NCI-H526 treated with DMSO at 0.1 percent for 48 hours (cell line): Measurements from ENCODE around the gene ZBED3.
"Not testable (repeated sequence)": the region's sequence is repeated elsewhere in the genome, so short reads cannot be mapped to it uniquely, and the experiment has no call there.

Experiments
- DNase-seq: peaks from one replicate; lab custom pipeline; 2025; lab: John Stamatoyannopoulos, UW

The ZBED3 gene, protein sequence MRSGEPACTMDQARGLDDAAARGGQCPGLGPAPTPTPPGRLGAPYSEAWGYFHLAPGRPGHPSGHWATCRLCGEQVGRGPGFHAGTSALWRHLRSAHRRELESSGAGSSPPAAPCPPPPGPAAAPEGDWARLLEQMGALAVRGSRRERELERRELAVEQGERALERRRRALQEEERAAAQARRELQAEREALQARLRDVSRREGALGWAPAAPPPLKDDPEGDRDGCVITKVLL

DNA sequence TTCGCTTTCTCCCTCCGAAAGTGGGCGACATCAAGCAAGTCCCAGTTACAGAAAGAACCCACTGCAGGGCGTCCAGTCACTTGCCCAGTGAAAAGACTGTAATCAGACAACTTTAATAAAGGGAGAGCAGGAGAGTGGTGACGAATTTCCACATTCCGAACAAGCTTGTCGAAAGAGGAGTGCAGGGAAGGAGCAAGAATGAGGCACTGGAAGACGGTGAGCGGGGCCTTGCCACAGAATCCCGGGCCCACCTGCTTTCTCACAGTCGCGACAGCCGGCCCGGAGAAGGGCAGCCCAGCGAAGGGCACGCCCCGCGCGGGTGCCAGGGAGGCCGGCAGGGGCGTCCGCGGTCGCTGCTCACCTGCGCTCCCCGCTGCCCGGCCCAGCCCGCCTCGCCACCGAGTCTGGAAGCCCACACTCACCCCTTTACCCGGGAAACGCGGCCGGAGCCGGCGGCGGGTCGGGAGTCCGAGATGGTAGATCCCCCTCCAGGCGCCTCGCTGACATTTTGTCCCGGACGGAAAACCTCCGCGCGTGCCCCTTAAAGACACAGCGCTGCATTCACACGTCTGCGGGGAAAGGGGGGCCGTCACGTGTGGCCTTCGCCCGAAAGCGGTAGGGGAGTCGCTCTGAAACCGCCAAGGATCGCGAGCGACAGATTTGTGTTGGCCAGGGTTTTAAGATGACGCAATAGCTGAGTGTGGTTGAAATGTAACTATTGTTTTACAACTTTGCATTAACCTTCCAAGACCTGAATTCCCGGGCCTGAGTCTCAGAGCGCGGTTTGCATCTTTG, at the start of gene ZBED3:
Gene ZBED3, minus strand, starts transcription at position 597 of the 795 bp plus-strand sequence. CDS start 9,407 bp downstream, outside the sequence.
- DNase-seq, result peak; percentile 55

DNA sequence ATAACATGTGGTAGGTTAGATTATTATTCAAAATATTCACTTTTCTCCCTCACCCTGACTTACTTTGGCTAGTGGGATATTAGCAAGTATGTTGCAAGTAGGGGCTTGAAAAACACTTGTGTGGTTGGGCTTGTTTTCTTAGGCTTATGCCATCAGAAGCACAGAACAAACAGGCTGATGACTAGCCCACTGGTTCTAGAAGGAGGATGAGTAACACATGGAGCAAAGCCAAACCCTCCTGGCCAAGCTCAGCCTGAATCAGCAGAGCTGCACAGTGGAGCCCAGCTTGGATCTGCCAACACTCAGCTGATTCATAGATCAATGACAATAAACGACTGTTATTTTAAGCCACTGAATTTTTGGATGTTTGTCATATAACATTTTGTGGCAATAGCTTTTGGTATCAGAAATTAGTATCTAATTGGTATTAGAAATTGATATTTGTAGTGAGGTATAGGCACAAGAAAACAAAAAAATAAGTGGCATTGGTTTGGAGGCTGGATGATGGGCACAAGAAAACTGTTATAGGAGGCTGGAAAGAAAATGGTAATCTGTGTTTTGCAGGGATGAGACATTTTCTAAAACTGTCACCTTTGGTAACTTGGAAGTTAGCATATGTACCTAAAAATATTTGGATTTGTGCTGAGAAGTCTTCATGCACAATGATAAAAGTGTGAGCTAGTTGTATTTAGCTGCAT, 46.1 kb upstream of the ZBED3 start:
- DNase-seq, result no peak

DNA sequence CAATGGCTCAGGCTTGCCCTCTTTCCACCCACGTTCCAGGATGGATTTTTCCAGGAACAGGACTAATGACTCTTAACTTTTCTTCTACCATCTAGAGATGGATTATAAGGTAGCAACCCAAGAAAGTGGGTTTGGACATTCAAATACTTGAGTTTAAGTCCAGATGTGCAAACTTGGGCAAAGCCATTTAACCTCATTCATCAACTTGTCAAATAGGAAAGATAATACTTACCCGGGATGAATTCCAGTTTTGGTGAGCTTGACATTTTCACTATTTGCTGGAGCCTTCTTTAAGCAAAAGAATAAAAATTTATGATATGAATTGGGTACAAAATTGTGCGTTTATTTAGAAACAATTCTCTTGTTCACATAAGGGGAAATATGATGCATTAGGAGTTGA, 44.3 kb upstream of the ZBED3 start:
- no peak for DNase-seq

DNA sequence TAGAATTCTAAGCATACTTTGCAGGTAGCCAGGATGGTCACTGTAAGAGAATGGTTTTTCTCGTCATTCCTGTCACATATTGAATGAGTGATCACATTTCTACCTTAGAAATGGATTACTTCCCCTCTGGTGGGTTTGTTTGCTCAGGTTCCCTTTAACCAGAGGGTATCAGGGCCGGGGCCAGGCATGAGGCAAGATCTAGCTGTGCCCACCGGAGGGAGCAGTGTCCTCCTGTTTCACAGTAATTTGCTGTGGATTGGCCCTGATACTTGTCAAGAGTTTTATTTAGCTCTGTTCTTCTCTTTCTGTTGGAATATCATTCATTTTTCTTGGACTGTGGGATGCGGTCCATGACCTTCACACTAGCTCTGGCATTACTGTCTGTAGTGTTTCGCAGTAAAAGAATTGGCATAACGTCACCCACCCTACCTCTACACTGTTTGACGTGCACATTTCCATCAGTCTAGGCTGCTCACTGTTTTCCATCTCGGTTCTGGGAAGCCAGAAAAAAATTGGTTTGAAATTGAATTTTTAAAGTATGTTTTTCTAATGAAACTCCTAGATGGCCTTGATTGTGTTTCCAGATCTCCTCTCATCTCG, 42.4 kb upstream of the ZBED3 start:
- DNase-seq, result no peak

DNA sequence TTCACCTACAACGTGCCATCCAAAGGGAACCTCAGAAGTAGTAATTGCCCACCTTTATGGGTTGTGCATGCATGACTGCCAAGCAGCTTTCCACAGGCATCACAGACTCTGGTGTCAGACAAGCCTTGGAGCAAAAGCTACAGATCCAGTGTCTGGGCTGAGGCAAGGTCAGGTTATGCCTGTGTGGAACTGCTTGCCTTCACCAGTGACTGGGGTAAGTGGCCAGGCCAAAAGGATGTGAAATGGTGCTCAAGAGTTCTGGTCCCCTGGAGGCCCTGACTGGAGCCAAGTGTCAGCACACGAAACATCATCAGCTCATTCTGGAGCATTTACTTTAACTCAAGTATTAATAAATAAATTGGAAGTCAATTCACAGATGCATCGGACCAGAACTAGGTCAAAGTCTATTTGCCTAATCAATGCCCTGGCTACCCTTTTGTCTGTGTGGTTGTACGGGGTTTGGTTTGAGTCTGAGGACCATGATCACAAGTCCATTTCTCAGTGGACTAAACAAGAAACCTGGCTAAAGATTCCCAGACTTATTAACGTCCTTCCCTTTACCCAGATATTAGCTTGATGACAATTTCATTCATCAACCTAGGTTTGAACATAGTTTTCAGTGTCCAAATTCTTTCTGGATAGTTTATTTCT, 41.5 kb upstream of the ZBED3 start:
- DNase-seq, result no peak

DNA sequence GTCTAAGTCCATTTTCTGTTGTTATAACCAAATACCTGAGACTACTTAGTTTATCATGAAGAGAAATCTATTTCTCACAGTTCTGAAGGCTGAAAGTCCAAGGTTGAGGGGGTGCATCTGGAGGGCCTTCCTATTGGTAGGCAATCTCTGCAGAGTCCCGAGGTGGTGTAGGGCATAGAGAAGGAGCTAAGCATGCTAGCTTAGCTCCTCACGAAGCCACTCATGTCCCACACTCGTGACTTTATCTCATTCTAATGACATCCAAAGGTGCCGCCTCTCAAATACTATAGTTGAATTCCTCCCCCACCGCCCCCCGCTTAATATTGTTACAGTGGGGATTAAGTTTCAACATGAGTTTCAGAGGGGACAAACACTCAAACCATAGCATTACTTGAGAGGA, 36.0 kb upstream of the ZBED3 start:
- no peak for DNase-seq

DNA sequence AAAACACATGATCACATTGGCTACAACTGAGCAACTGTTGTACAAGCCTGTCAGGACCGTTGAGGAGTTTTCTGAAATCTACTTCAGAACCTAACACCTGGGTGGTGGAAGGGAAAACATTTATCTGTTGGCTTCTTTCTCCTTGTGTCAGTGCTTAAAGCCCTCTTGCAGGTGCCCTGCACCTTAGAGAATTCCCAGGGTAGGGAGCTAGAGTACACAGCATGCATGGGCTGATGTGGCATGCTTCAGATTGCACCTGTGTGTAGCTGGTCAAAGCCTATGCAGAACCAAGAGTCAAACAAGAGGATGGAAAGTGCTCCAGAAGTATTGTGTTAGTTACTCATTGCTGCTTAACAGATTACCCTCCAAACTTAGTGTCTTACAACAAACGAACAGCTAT, 33.6 kb upstream of the ZBED3 start:
- DNase-seq, result no peak

DNA sequence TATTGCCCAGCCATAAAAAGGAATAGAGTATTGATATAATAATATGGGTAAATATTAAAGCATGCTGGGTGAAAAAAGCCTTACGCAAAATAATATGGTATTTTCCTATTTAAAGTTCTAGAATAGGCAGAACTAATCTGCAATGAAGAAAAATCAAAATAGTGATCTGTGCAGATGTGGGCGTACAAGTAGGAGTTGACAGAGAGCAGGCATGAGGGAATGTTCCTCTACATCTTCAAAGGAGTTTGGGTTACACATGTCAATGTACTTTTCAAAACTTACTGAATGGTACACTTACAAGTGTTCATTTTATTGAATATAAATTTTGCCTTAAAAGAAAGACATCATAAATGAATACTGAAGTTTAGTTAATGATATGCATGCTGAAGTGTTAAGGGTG, 33.0 kb upstream of the ZBED3 start:
- DNase-seq, result no peak

DNA sequence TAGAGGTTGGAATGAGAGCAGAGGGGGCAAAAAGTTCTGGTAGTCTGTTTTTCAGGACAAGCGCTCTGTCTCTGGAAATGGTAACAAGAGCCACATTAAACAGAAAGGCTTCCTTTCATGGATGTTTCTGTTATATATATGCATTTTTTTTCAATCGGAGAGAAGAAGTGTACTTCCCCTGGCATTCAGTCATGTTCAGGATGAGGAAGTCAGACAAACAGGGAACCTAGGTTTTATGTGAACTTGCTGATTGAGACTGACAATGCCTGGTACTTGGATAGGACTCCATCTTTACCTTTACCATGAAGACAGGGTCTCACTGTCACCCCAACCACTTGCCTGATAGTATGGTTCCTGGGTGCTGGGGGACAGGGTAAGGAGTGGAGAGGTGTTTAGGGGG, 30.1 kb upstream of the ZBED3 start:
- DNase-seq, result no peak

DNA sequence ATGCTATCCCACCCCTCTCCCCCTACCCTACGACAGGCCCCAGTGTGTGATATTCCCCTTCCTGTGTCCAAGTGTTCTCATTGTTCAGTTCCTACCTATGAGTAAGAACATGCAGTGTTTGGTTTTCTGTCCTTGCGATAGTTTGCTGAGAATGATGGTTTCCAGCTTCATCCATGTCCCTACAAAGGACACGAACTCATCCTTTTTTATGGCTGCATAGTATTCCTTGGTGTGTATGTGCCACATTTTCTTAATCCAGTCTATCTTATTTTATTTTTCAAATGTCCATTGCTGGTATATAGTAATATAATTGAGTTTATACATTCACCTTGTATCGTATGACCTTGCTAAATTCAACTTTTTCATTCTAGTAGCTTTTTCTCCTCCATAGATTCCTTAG, 19.9 kb upstream of the ZBED3 start:
- DNase-seq, result not testable (repeated sequence)

DNA sequence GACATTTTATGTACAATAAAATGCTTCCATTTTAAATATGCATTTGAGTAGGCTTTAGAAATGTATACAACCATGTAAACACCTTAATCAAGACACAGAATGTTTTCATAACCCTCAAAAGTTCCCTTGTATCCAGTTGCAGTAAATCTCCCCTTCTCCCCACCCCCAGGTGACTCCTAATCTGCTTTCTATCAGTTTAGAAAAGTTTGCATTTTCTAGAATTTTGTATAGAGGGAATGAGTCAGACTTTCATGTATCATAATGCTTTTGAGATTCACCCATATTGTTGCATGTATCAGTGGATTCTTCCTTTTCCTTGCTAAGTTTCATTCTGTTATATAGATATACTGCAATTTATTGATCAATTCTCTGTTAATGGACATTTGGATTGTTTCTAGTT, 17.7 kb upstream of the ZBED3 start:
- no peak for DNase-seq

DNA sequence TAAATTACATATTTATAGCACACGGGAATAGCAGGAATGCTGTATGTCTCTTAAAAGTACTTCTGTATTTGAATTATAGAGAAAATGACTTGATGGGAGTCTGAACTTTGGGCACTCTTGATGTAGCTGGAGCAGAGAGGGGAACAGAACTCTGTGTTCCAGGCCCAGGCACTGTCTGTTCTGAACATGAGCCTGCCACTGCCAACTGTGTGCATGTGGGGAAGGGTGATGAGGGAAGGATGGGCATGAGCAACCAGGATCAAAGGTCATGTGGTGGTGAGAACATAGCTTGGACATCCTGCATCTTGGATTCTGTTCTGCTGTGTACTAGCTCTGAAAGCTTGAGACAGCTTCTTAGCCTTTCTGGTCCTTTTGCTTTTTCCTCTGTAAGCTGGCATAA, 16.4 kb upstream of the ZBED3 start:
- DNase-seq, result no peak

DNA sequence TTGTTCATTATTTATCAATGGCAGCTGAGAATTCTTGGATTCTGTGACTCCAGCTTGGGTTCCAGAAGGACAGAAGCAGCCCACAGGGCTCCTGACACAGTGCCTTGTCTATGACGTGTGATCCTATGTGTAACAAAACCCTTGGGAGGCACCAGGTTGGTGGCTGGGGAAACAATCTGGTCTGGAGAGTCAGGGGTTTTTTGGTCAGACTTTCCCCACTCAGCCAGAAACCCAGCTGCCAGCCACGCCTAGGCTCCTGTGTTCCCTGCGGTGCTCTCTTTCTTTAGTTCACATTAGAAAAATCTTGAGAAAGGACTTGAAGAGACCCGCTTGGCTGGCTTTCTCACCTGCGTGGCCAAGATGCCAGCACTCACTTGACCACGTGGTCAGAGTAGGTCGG, 15.5 kb upstream of the ZBED3 start:
- no peak for DNase-seq

DNA sequence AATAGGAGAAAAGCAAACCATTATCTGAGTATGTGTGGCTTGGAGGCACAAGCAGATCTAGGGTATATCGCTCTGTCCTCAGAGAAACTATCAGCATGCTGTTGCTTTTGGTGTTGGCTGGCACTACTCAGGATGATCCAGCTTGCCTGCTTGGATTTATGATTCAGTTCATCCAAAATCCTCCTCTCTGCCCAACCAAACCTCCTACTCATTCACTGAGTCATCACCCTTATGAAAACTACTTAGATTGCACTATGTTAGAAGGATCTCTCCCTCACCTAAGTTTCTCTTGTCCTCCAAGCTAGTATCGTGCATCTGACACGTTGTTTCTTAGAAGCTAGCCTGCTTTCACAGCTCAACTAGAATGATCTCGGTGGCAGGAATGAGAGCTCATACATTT, 14.2 kb upstream of the ZBED3 start:
- no peak for DNase-seq

DNA sequence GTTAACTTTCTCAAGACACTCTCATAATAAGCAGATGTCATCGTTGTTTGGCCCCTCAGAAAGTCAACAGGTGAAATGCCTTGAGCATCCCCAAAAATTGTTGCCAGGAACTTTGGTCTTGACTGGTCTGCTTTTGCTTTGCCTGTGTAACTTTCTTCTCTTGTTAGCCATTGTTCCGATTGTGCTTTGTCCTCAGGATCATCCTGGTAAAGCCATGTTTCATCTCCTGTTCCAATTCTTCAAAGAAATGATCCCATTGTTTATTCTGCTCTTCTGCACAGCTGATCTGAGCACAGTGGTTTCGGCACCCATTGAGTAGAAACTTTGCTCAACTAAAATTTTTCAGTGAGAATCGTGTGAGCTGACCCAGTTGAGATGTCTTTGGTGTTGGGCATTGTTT, 8.1 kb upstream of the ZBED3 start:
- no peak for DNase-seq

DNA sequence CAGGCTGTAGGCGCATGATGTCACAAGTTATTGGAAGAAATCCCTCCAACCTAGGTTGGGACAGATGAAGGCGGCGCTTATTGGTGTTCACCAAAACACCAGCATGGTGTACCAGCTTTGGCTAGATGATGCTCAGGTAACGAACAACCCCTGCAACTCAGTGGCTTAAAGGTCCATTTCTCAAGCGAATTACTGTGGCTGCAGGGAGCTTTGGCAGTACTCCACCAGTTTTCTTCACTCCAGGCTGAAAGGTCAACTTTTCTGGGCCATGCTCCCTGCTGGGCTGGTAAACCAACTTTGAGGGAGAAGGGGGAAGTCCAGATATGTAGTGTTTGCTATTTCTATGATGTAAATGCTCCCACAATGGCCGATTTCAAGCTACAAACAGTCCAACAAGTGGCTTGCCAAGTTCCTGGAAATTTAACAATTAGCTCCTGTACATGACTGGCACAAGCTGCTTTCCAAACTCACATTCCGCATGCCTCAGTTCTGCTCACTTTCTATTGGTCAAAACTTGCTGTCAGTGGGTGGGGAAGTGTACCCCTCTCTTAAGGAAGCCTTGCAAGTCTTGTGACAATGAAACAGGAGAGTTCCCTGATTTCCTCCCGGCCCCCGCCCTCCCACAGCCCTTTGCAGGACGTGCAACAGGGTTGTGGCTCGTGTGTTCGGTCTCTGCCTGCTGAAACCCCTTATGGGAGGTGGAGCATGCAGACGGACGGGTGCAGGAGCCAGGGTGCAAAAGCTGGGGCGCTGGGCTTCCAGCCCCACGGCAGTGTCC, 588 bp upstream of the ZBED3 start:
- DNase-seq, result no peak

DNA sequence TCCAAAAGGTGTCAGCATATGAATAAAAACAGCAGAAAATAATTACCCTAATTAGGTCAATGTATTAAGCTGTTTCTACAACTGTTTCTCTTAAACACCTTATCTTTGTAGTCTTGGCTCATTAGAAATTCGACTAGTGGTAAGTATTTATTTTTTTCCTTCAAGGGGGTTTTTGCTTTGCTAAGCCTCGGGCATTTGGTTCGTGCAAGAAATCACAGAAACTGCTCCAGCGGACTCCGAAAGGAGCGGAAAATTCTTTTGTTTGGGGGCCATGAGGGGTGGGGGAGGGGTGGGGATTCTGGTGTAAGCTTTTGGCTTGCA, 757 bp downstream of the ZBED3 start:
- peak; percentile 50 for DNase-seq

DNA sequence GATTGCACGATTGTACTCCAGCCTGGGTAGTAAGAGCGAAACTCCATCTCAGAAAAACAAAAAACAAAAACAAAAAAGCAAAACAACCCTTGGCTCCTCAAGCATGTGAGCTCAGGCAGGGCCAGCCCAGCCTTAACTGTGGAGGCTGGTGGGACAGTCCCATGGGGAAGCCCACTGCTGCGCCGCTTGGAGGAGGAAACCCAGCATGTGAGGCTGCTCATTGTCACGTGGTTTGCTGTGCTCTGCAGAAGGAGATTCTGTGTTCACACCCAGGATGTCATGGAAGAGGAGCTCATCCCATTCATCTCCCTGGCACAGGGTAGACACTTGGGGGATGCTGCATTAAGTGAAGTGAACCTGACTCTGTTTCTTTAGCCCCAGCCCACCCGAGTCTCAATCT, 4.0 kb downstream of the ZBED3 start:
- no peak for DNase-seq

DNA sequence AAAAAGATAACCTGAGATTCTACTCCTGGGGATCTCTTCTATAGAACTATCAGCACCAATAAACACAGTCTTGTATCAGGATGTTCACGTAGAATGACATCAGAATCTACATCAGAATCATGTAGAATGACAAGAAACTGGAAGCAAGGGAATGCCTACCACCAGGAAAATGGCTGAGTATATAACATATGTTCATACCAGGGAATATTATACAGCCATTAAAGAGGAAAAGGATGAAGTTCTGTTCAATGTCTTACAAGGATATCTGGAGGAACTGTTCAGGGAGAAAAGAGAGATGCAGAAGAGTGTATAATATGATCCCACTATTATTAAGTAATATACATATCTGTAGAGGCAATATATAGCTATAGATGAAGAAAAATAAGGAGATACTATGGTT, 4.8 kb downstream of the ZBED3 start:
- no peak for DNase-seq

DNA sequence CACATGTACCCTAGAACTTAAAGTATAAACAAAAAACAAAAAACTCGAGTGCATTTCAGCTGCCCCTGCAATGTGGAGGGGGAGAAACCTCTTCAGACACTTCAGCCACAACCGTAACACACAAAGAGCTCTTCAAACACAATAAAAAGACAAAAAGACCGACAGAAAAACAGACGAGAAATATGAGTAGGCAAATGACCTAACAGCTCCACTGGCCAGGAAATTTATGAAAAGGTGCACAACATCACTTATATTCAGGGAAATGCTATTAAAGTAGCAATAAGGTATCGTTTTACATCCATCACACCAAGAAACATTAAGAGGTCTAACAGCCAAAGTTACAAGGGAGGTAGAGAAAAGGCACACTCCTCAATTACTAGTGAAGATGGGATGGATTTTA, 6.2 kb downstream of the ZBED3 start:
- DNase-seq, result no peak

DNA sequence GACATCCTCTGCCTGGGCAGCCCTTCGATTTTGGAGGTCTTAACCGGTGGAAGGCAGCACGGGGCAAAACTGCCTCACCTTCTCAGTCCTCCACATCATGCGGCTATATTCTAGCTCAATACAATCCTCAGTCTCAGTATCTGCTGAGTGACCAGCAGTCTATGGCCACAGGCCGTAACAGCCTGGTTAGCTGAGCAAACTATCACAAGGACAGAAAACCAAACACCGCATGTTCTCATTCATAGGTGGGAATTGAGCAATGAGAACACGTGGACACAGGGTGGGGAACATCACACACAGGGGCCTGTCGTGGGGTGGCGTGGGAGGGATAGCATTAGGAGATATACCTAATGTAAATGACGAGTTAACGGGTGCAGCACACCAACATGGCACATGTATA, 6.6 kb downstream of the ZBED3 start:
- not testable (repeated sequence) for DNase-seq

DNA sequence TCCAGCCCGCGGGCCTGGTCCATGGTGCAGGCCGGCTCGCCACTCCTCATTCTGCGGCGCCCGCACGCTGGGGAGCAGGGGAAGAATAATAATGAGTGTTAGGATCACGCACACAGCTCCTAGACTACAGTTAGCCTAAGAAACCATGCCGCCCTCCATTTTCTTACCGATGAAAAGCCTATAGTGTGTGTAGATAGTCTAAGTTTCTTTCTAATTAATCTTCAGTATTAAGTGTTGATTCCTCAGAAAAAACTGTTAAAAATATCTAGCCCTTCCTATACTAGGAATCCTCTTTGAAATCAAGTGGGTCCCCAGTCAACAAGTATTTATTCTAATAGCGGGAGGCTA, 9.3 kb downstream of the ZBED3 start:
- DNase-seq, result no peak
